HG03139 (cell line): Measurements from ENCODE around the gene ZNF511.

Experiments
- ATAC-seq: cut with Tn5 transposase; IDR thresholded peaks from one replicate; pipeline ENCODE4 v1.9.1; 2021; ENCODE audit not compliant: unreplicated experiment

Gene ZNF511

DNA sequence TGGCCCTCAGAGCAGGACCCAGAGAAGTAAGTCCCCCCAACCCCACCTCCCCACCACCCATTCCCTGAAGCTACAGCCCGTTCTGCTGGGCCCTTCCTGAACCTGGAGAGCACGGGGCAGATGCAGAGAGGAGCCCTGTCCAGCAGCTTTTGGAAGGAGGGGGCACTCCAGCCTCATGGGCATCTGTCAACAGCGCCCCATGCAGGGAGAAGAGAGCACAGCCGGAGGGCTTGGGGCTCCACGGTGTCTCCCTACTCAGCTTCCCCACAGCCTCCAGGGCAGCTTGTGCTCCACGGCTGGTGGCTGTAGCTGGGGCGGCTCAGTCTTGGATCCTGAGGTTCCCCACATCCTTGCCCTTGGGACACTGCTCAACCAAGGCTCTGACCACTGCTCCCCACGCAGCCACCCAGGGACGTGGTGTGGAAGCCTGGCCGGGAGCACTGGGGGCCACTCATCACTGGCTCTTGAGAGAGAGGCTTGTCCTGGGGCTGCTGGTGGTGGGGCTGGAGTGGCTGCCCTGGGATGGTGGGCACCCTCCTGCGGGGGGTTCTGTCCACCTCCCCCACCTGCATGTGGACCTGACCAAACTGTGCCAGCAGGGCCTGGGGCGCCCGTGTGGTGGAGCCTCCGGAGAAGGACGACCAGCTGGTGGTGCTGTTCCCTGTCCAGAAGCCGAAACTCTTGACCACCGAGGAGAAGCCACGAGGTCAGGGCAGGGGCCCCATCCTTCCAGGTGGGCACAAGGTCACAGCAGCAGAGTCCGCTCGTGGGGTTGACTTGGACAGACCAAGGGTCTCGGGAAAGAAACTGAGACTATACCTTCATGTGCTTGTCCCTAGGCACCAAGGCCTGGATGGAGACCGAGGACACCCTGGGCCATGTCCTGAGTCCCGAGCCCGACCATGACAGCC is 42.9 kb downstream of the ZNF511 start:
- no peak for ATAC-seq

DNA sequence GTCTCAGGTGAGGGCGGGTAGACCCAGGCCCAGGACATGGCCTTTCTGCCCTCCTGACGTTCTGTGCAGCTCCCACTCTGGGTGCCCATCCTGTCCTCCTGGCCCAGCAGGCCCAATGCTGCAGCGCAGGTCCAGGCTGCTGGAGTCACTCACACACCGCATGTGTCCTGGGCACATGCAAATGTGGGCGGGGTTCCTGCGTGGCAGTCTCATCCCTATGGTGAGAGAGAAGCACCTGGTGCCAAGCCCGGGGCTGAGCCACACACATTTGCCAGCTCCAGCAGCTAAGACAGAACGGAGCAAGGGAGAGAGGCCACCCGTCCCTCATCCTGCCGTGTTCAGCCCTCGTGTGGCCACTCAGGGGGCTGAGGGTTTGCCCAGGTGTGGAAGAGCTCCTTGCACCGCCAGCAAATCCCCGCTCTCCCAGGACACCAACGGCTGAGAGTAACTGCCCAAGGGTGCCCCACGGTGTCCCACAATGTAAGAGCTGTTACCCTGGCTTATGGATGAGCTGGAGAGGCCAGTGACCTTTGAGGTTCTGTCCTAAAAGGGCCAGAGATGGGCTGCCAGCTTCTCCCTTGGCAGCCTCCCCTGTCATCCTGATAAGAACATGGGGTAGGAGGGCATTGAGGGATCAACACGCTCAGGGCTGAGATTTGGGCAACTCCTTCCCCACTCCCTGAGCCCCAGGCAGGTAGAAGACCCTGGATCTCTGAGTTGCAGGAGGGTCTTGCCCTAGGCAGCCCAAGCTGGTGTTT is 44.7 kb downstream of the ZNF511 start:
- no peak for ATAC-seq

DNA sequence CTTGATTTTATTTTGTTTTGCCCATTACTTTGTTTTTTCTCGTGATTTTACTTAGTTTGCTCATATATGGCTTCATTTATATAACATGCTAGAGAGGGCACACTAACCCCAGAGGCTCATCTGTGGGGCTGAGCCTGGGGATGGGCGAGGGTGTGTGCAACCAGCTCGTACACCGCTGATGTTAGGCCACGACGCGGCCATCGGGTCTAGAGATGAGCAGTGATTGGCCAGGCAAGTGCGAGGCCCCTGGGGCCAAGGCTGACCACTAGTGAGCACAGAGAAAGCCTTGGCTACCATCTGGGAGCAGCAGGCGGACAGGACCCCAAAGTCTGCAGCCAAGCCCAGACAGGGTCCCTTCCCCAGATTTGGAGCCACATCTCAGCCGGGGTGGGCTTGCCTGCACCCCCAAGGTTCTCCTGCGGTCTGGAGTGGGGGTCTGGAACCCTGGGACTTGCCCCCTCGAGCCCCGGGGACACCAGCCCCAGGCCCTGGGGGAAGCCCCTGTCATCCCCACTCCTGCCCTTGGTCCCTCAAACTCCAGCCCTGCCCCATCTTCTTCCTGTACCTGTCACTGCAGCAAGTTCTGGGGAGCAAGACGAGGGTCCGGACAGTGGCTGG is 45.4 kb downstream of the ZNF511 start:
- ATAC-seq = no peak

DNA sequence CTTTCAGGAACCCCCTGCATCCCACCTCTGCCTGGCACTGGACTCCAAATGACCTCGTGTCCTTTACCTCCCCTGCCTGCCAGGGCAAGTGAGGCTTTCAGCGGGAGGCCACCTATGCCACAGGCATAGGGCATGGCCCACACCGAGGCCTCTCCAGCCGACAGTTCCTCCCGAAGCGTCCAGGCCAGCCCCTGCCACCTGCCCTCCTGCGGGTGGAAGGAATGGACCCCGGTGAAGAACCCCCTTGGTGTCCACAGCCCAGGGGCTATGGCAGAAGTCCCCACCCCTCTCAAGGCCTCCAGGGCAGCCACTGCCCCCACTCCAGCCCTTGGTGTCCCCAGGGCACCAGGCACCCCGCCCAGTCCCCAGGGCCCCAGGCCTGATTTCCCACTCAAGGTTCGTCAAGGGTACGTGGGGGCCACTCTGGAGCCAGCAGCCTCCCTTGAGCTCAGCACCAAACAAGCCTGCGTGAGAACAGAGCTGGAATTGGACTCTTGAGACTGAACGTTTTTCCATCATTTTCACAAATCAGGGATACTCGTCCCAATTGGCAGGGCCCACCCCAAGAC is 46.0 kb downstream of the ZNF511 start:
- ATAC-seq = no peak

DNA sequence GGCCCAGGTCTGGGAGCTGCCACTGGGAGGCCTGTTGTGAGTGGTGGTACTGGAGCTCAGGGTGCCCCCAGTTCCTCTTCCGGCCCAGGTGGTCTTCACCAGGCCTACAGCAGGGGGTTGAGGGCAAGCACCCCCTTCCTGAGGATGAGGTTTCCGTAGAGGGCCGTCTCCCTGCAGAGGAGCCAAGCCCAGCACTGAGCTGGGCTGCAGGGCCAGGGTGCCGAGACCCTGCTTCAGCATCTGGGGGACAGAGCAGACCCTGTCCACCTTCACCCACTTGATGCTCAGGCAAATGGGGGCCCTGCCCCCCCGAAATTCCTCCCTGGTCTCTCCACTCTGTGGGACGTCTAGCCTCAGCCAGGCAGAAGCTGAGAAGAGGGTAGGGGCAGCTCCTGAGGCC is 46.6 kb downstream of the ZNF511 start:
- no peak for ATAC-seq

DNA sequence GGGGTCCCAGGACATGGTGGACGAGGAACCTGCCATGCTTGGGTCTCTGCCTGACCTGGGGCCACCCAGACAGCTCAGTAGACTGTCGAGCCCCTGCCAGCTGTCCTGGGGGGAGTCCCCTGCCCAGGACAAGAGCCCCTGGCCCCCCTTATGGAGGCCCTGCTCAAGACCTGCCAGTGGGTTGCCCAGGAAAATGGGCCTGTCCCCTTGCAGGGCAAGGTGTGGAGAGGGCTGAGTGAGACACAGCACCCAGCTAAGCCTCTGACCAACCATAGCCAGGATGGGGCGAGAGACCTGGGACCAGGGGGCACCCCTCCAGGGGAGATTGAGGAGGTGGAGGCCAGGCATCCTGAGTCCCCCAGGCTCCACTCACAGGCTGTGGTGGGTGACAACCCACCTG is 47.3 kb downstream of the ZNF511 start:
- ATAC-seq = no peak

DNA sequence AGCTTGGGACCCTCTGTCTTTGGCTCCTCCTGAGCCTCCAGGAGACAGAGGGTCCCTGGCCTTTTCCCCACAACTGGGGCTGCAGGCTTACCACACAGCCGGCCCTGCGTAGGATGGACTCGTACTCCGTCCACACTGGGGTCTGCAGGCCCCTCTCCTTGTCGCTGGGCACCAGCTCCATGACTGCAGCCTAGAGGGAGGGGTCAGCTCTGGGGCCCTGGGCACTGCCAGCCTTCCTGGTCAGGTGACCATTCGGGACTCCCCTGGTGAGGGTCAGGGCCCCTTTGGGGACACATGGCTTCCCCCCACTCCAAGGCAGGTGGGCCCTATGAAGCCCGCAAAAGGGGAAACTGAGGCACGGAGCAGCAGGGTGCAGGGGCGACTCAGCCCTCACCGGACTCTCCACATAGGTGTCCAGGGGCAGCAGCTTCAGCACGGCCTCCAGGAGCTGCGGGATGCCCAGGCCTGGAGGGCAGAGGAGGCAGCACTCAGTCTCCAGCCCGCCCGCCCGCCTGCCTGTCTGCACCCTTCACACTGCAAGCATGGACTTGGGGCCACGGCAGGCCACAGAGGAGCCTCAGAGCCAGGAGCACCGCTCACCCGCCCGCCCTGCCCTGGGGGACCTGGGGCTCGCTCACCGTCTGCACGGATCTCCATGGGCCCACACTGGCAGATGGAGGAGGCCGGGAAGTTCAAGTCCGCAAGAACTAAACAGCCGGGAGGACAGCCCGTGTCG is 48.0 kb downstream of the ZNF511 start:
- ATAC-seq = no peak

DNA sequence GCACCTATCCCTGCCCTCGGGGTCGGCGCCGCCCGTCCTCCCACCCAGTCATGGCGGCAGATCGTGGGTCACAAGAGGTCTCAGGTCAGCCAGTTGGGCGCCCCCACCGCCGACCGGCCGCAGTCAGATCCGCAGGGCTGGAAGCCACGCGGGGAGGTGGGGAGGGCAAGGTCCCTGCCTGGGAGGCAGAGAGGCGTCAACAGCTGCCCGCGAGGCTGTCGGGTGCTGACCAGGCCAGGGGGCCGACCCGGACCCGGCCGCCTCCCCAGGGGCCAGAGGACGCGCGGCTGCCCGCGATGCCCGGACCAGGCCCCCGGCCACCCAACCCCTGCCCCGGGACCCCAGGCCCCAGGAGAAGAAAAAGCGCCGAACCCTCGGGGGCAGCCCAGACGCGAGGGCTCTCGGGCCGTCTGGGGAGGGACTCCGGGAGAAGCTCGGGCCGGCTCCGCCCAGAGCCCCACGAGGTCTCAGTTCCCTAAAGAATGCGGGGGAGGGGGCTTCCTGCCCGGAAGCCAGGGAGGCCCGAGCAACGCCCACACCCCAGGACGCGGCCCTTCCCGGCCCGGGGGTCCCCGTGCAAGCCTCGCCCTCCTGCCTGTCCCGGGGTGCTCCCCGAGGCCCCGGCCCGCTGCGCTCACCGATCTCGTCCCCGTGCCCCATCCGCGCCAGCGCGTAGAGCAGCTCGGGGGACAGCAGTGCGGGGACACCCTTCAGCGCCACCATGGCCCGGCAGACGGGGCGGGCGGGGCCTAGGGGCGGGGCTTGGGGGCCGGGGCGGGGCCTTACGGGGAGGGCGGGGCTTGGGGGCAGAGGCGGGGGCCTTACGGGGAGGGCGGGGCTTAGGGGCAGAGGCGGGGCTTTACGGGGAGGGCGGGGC is 48.8 kb downstream of the ZNF511 start, which contains the start of gene FUOM:
FUOM (minus strand) TSS at position 735 of the 877 bp plus-strand sequence; CDS start at position 723, 12 bp downstream.
- ATAC-seq = peak; percentile 70

DNA sequence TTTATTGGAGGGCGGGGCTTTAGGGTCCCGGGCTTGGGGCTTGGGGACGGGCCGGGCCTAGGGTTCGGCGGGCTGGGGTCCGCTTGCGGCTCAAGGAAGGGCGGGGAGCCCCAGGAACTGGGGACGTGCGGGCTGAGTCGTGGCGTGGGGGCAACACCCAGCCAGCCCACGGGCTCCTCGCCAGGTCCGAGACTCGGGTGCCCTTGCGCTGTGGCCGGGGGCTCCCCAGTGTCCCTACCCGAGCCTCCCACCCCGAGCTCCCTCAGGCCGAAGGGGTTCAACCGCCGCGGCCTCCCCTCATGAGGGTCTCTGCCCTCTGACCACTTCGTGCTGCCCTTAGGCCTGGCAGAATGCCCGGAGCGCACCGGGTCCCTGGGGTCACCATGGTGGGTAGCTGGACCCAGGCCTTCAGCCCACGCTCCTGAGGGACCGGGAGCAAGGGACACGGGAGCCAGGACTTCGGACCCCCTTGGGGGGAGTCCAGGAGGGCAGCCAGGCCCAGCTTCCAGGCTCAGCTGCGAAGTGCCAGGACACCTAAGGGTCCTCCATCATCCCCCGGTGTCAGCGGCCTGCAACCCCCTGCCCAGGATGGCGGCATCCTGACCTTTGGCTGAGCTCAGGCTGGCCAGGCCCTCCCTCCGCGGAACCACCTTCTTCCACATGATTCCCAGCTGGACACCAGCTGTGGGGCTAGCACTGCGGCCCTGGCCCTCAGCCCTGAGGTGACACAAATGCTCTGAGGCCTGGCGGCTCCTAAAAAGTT is 49.6 kb downstream of the ZNF511 start:
- no peak for ATAC-seq

DNA sequence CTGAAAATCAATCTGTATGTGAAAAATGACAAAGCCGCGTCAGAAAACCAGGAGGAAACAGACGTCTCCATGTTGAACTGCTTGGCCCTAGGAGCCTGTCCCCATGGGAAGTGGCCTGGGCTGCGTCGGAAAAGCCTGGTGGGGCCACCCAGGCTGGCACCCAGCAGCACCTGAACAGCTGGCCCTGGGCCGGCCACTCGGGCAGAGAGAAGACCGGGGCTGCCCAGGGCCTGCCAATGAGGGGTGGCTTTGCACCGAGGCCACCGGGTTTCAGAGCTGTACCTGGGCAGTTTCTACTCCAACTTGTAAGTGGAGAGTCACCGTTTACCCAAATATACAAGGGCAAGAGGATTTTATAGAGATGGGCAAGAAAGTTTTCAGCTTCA is 50.2 kb downstream of the ZNF511 start:
- no peak for ATAC-seq

DNA sequence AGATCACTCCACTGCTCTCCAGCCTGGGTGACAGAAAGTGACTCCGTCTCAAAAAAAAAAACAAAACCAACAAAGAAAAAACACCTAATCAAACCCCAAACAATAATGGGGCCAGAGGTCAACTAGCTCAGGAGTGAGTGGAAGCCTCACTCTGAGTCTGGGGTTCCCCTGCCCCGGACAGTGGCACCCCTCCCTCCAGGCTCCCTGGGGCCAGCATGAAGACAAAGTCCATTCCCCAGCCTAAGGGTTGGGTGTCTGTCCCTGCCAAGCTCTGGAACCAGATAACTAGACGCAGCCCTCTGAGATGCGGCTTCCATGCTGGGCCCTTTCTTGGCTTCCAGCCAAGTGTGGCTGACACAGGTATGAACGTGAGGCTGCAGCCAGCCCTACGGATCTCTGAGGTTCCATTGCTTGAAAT is 50.8 kb downstream of the ZNF511 start:
- no peak for ATAC-seq

DNA sequence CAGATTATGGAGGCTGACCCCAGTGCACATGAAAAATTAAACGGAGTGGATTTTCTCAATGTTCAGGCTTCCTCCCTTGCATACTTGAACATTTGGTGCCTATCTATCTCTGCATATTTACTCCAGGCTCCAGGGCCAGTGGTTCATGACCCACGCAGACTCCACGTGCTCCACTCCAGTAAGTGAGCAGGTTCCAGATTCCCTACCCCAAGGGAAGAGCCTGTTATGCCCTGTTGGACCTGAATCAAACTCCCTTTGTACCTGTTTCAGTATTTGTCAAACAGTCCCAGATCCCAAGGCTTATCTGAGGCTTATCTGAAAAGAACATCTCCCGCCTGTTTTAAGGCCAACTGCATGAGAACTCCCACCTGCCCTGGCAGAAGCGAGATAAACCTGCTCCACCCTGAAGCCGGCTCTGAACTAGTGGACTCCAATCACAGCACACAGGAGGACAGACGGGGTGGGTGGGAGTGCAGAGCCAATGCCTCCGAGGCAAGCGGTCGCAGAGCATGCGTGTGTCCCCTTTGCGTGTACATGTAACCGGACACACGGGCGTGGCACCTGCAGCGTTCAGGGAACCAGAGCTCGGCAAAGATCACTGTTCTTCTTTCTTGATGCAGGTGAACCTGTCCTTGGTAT is 51.4 kb downstream of the ZNF511 start:
- ATAC-seq = no peak

DNA sequence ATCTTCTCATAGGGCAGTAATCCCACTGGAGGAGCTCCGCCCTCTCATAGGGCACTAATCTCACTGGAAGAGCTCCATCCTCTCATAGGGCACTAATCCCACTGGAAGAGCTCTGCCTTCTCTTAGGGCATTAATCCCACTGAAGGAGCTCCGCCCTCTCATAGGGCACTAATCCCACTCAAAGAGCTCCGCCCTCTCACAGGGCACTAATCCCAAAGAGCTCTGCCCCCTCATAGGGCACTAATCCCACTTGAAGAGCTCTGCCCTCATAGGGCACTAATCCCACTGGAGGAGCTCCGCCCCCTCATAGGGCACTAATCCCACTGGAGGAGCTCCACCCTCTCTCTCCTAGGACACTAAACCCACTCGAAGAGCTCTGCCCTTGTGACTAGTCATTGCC is 52.5 kb downstream of the ZNF511 start:
- ATAC-seq = no peak

DNA sequence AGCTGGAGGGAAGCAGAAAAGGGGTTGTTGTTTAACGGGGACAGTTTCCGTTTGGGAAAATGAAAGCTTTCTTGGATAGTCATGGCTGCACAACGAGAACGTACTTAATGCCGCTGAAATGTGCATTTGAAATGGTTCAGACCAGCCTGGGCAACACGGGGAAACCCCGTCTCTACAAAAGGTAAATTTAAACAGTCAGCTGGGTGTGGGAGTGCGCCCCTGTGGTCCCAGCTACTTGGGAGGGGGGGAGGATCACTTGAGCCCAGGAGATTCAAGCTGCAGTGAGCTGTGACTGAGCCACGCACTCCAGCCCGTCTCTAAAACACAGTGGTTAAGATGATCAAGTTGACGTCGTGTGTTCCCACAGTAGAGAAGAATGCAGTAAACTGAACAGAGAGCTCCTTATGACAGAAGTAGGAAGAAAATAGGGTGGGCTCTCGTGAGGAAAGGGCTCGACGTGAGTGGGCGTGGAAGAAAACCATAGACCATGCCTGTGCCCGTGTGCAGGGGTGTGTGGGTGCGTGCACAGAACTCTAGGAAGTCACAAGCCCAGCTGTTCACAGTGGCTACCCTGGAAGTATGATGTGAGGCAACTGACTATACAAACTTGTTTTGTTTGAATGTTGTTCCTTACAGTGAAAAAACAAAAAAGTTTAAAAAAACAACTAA is 53.2 kb downstream of the ZNF511 start:
- no peak for ATAC-seq
